ENCODE data around the gene IQCE. TPM values are rescaled to one million over a fixed set of nuclear protein-coding genes. Genes with fewer than 3 reads are reported as not detected.

IQCE gene
- polyA plus RNA-seq, 3 donors = 1.8 to 8.4 (median 3.0) TPM

DNA sequence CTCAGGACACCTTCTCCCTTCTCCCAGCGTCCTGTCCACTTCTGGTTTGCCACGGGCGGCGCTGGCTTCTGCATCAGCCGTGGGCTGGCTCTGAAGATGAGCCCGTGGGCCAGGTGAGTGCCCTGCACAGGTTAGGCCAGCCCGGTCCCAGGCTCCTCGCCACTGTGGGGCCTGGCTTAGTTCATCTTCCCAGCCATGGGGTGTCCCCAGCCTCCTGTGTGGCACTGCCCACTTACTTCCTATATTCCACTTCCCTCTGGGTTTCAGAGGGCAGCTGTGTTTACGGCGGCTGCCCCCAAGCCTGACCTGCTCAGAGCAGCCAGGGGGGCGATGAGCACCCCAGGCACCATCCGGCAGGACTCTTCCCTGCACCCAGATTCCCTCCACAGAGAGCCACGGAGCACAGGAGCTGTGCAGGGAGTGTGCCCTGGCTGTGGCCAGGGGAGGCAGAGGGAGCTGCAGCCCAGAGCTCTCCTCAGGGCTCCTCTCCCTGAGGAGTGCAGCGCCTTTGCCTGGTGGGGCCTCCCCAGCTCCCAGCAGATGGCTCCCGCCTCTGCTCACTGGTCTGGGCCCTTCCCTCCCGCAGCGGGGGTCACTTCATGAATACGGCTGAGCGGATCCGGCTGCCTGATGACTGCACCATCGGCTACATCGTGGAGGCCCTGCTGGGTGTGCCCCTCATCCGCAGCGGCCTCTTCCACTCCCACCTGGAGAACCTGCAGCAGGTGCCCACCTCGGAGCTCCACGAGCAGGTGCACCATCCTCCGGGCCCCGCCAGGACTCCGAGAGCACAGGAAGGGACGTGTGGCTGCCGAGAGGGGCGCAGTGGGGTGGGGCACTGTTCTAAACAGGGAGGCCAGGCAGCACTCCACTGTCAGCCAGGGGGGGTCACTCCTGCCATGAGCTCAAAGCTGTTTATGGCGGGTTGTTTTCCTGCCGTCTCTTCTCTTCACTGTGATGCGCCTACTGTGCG lies 32.8 kb upstream of the IQCE start:
- H3K4me1 ChIP-seq (ENCODE audit: control insufficient read depth in 1 of 2, insufficient read depth in 2 of 2, low read length in 2 of 2) = peaks cover 88% of the 10 kb centered on the region in 2 donors
- H3K4me3 Mint-ChIP-seq = peak overlapping the region; percentile 69 to 83
- H3K36me3 Mint-ChIP-seq = peaks cover 46 to 63% of the 10 kb centered on the region in 2 donors
- peak overlapping the region; percentile 77 to 93 (median 83) for H3K27ac Mint-ChIP-seq
- peak overlapping the region in 2 of 3 experiments; percentile 94 to 100 for H3K4me3 ChIP-seq (replicated peaks in 1 of 3; ENCODE audit: low read depth in 2 of 3, low read length in 3 of 3)
- no peaks in the 10 kb centered on the region for H3K27me3 ChIP-seq (ENCODE audit: control insufficient read depth in 2 of 2, insufficient read depth in 2 of 2, low read length in 2 of 2)
- WGBS (ENCODE audit: insufficient coverage) = 67% methylated on average over 34 of the region's 36 CpGs
- H3K4me1 Mint-ChIP-seq = peaks cover 78% of the 10 kb centered on the region
- no peaks in the 10 kb centered on the region for H3K9me3 ChIP-seq (replicated peaks in 1 of 2; ENCODE audit: control insufficient read depth in 1 of 2, insufficient read depth in 1 of 2, low read length in 2 of 2)
- peaks cover 75% of the 10 kb centered on the region for H3K79me2 ChIP-seq (ENCODE audit: insufficient read depth, low read length)
- peak; percentile 54 to 69 (median 68) for DNase-seq
- peaks cover 83% of the 10 kb centered on the region for H4K20me1 ChIP-seq (ENCODE audit: insufficient read depth, low read length)
- H3K27ac ChIP-seq (ENCODE audit: low read depth in 1 of 2, low read length in 2 of 2) = peak overlapping the region; percentile 99 to 100
- intact Hi-C loops (cut with micrococcal nuclease) = loop anchor here in 1 of 2 donors (10.0 kb wide), 1 partner anchor 991 kb away; the partner anchor contains the start of gene MAFK
- H3K9me3 Mint-ChIP-seq = no peaks in the 10 kb centered on the region
- H3K9ac ChIP-seq (ENCODE audit: insufficient read depth, low read length, poor library complexity, severe bottlenecking) = peak overlapping the region; percentile 37
- H3K27me3 Mint-ChIP-seq (ENCODE audit: low read depth in 3 of 3) = peaks cover 0 to 2% (median 0%) of the 10 kb centered on the region in 3 donors
- H3K36me3 ChIP-seq (replicated peaks in 1 of 2; ENCODE audit: control insufficient read depth in 1 of 2, insufficient read depth in 2 of 2, low read length in 2 of 2) = peaks cover 51 to 66% of the 10 kb centered on the region in 2 donors
- no peak overlapping the region for H2AFZ ChIP-seq (ENCODE audit: insufficient read depth, low read depth, low read length, poor library complexity, severe bottlenecking)
- TF ChIP-seq, protein P1, sequence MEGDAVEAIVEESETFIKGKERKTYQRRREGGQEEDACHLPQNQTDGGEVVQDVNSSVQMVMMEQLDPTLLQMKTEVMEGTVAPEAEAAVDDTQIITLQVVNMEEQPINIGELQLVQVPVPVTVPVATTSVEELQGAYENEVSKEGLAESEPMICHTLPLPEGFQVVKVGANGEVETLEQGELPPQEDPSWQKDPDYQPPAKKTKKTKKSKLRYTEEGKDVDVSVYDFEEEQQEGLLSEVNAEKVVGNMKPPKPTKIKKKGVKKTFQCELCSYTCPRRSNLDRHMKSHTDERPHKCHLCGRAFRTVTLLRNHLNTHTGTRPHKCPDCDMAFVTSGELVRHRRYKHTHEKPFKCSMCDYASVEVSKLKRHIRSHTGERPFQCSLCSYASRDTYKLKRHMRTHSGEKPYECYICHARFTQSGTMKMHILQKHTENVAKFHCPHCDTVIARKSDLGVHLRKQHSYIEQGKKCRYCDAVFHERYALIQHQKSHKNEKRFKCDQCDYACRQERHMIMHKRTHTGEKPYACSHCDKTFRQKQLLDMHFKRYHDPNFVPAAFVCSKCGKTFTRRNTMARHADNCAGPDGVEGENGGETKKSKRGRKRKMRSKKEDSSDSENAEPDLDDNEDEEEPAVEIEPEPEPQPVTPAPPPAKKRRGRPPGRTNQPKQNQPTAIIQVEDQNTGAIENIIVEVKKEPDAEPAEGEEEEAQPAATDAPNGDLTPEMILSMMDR (IDR thresholded peaks at IDR 0.05) = peak; percentile 45
- H3K4me2 ChIP-seq (replicated peaks; ENCODE audit: extremely low read depth, low read length, poor library complexity, severe bottlenecking) = peak overlapping the region; percentile 97

DNA sequence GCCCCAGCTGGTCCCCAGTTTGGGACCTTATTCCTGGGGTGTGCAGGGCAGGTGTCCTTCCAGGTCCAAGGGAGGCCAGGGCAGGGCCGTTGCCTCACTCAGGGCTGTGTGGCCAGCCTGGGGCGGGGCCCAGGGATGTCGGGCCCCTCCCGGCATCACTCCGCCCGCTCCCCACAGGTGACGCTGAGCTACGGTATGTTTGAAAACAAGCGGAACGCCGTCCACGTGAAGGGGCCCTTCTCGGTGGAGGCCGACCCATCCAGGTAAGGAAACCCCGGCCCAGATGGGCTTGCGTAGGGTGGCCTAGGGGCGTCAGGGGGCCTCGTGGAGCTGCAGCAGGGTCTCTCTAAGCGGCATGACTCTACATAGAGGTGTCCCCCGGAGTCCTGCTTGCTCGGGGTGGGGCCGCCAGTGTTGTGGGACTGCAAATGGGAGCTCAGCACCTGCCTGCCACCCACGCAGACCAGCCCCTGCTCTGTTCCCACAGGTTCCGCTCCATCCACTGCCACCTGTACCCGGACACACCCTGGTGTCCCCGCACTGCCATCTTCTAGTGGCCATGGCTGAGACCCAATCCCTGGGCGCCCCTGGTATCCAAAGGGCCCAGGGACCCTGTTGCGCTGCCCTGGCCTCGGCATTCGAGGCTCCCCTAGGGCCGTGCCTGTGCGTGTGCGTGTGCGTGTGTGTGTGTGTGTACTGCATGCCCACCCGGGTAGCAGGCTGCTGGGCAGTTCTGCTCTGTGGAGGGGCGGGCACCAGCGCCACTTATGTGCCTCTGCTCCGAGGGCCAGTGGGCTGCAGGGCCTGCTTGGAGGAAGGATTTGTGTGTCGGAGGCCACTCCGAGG lies 31.9 kb upstream of the IQCE start:
- Histone ChIP-seq H2AFZ (ENCODE audit: insufficient read depth, low read depth, low read length, poor library complexity, severe bottlenecking) (no peak overlapping the region), H3K36me3 (replicated peaks in 1 of 2; ENCODE audit: control insufficient read depth in 1 of 2, insufficient read depth in 2 of 2, low read length in 2 of 2) (peaks cover 51 to 60% of the 10 kb centered on the region in 2 donors), H3K4me1 (ENCODE audit: control insufficient read depth in 1 of 2, insufficient read depth in 2 of 2, low read length in 2 of 2) (peaks cover 96 to 98% of the 10 kb centered on the region in 2 donors), H3K9me3 (replicated peaks in 1 of 2; ENCODE audit: control insufficient read depth in 1 of 2, insufficient read depth in 1 of 2, low read length in 2 of 2) (no peaks in the 10 kb centered on the region), H3K9ac (ENCODE audit: insufficient read depth, low read length, poor library complexity, severe bottlenecking) (peak overlapping the region; percentile 98), H3K27me3 (ENCODE audit: control insufficient read depth in 2 of 2, insufficient read depth in 2 of 2, low read length in 2 of 2) (no peaks in the 10 kb centered on the region), H4K20me1 (ENCODE audit: insufficient read depth, low read length) (peaks cover 76% of the 10 kb centered on the region), H3K4me2 (replicated peaks; ENCODE audit: extremely low read depth, low read length, poor library complexity, severe bottlenecking) (peak overlapping the region; percentile 97), H3K27ac (ENCODE audit: low read depth in 1 of 2, low read length in 2 of 2) (peak overlapping the region; percentile 99 to 100), H3K4me3 (replicated peaks in 1 of 3; ENCODE audit: low read depth in 2 of 3, low read length in 3 of 3) (peak overlapping the region in 2 of 3 experiments; percentile 6 to 100), H3K79me2 (ENCODE audit: insufficient read depth, low read length) (peaks cover 65% of the 10 kb centered on the region)
- peaks cover 81% of the 10 kb centered on the region for H3K4me1 Mint-ChIP-seq
- TF ChIP-seq, protein P1 (IDR thresholded peaks at IDR 0.05) = no peak
- peak overlapping the region; percentile 99 to 100 (median 100) for H3K27ac Mint-ChIP-seq
- WGBS (ENCODE audit: insufficient coverage) = 93% methylated on average over 40 of the region's 40 CpGs
- H3K36me3 Mint-ChIP-seq = peaks cover 42 to 63% of the 10 kb centered on the region in 2 donors
- H3K4me3 Mint-ChIP-seq = peak overlapping the region; percentile 27 to 78
- intact Hi-C loops (cut with micrococcal nuclease) = loop anchor here in 1 of 2 donors (10.0 kb wide), 1 partner anchor 992 kb away; the partner anchor contains the start of gene MAFK
- no peaks in the 10 kb centered on the region for H3K9me3 Mint-ChIP-seq
- H3K27me3 Mint-ChIP-seq (ENCODE audit: low read depth in 3 of 3) = no peaks in the 10 kb centered on the region
- DNase-seq = no peak

Measured in CD14-positive monocyte (primary cell).